PFSK-1 (cell line): ENCODE measurements around the gene VAPB.

ENCODE experiments used
- FOXP2 ChIP-seq: optimal IDR thresholded peaks from 2 replicates; pipeline ENCODE3; 2011; ENCODE audit warnings: borderline replicate concordance, control low read depth, inconsistent platforms; ENCODE audit not compliant: insufficient read depth; ENCODE audit errors: extremely low read length, extremely low read depth
- POLR2AphosphoS5 ChIP-seq: IDR thresholded peaks from 2 replicates; pipeline ENCODE4 v1.6.1; 2012; ENCODE audit warnings: low read depth, mild to moderate bottlenecking, control low read depth, low read length, moderate library complexity
- REST ChIP-seq, 2 experiments: IDR thresholded peaks; 2 replicates each; pipeline versions ENCODE4 v1.6.1 to v1.8.0; 2011 to 2012; ENCODE audit warnings: low read depth in 2 of 2, low read length in 2 of 2, control low read depth in 1 of 2, inconsistent platforms in 1 of 2, mild to moderate bottlenecking in 1 of 2, moderate library complexity in 1 of 2; ENCODE audit not compliant: insufficient read depth in 1 of 2
- SIN3A ChIP-seq: IDR thresholded peaks from 2 replicates; pipeline ENCODE4 v1.6.1; 2012; ENCODE audit warnings: mild to moderate bottlenecking, low read length, moderate library complexity, borderline replicate concordance; ENCODE audit not compliant: insufficient read depth
- TAF1 ChIP-seq: IDR thresholded peaks from 2 replicates; pipeline ENCODE4 v1.6.1; 2012; ENCODE audit warnings: low read length, control low read depth, borderline replicate concordance; ENCODE audit not compliant: insufficient read depth

DNA sequence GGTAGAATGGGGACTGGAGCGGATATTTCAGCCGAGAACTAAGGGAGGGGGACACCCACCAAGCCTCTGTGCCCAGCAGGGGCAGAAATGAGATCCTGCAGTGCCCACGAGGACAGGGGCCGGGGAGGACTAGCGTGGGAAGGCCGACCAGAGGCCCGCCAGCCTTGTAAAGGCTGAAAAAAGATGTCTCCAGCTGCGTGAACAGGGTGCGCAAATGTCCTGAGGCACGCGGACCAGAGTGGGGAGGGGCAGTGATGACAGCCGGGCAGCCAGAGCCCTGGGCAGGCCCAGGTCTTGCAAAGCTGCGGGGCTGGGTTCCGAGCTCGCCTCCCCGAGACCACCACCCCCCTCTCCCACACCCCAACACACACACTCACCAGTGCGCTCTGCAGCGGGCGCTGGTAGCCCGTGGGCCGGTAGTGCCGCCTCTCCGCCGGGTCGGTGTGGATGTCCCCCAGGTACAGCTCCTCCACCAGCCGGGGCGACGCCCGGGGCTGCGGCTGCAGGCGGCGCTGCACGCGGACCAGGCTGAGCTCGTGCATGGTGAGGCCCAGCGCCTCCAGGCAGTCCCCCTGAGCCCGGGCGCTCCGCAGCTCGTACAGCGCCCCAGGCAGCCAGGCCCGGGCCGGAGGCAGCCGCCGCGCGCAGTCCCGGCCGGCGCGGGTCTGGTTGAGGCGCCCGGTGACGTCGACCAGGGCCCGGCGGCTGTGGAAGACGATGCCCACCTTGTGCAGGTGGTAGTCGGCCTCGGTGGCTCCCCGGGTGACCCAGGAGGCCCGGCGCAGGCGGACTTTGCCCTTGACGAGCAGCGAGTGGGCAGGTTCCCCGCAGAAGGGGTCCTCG is 77.9 kb downstream of the VAPB start:
- no peak for TF ChIP-seq POLR2AphosphoS5
- TF ChIP-seq SIN3A = no peak
- TF ChIP-seq TAF1 = no peak
- TF ChIP-seq REST (IDR thresholded peaks at IDR 0.05; ENCODE audit: insufficient read depth in 1 of 2, low read depth in 2 of 2, low read length in 2 of 2) = no peak
- no peak for TF ChIP-seq FOXP2
